CD14-positive monocyte (primary cell): ENCODE data around the gene COL21A1. TPM values are rescaled to one million over a fixed set of nuclear protein-coding genes. Genes with fewer than 3 reads are reported as not detected.
A peak's percentile ranks its signal among the peaks of the same experiment; 100 is the strongest.

Experiments
- DNase-seq, 3 donors: peaks; one replicate each; pipeline ENCODE4 v3.0.0-alpha.2; 2011 to 2022
- H2AFZ ChIP-seq: 2 replicates; pipeline ENCODE4 v1.6.0; 2012; ENCODE audit warnings: mild to moderate bottlenecking, low read depth, low read length, inconsistent platforms; ENCODE audit not compliant: insufficient read depth, poor library complexity, severe bottlenecking
- H3K27ac ChIP-seq, 2 donors: 1 replicate in 1 of 2; 2 replicates in 1 of 2; pipeline ENCODE4 v1.5.1; 2012 to 2013; ENCODE audit warnings: low read length in 2 of 2, control low read depth in 1 of 2, inconsistent platforms in 1 of 2, low read depth in 1 of 2, mild to moderate bottlenecking in 1 of 2
- H3K27me3 ChIP-seq, 2 donors: one replicate each; pipeline versions ENCODE4 v1.6.0 to v1.6.1; 2011 to 2013; ENCODE audit warnings: low read length in 2 of 2; ENCODE audit not compliant: control insufficient read depth in 2 of 2, insufficient read depth in 2 of 2
- H3K36me3 ChIP-seq, 2 donors: replicated peaks in 1 of 2; 1 replicate in 1 of 2; 2 replicates in 1 of 2; pipeline versions ENCODE4 v1.5.1 to v1.6.1; 2012 to 2013; ENCODE audit warnings: low read length in 2 of 2, control low read depth in 1 of 2, inconsistent platforms in 1 of 2, mild to moderate bottlenecking in 1 of 2; ENCODE audit not compliant: insufficient read depth in 2 of 2, control insufficient read depth in 1 of 2
- H3K4me1 ChIP-seq, 2 donors: 1 replicate in 1 of 2; 2 replicates in 1 of 2; pipeline versions ENCODE4 v1.5.1 to v1.6.1; 2012 to 2013; ENCODE audit warnings: low read length in 2 of 2, control low read depth in 1 of 2, inconsistent platforms in 1 of 2, mild to moderate bottlenecking in 1 of 2, moderate library complexity in 1 of 2; ENCODE audit not compliant: insufficient read depth in 2 of 2, control insufficient read depth in 1 of 2
- H3K4me2 ChIP-seq: replicated peaks from 2 replicates; pipeline ENCODE3; 2012; ENCODE audit warnings: low read length, moderate library complexity, mild to moderate bottlenecking; ENCODE audit not compliant: poor library complexity, severe bottlenecking; ENCODE audit errors: extremely low read depth
- H3K4me3 ChIP-seq, 3 experiments: fragments of 200-600 bp in 1 of 3; sonication (generic) in 1 of 3; replicated peaks in 1 of 3; 1 replicate in 2 of 3; 2 replicates in 1 of 3; pipeline ENCODE4 v1.5.1; 2011 to 2013; ENCODE audit warnings: low read length in 3 of 3, mild to moderate bottlenecking in 3 of 3, control low read depth in 2 of 3, low read depth in 2 of 3, inconsistent platforms in 1 of 3, moderate library complexity in 1 of 3
- H3K79me2 ChIP-seq: 2 replicates; pipeline ENCODE4 v1.6.0; 2012; ENCODE audit warnings: mild to moderate bottlenecking, control low read depth, inconsistent platforms, low read length, moderate library complexity; ENCODE audit not compliant: insufficient read depth
- H3K9ac ChIP-seq: 2 replicates; pipeline ENCODE4 v1.6.0; 2017; ENCODE audit warnings: low read length, mild to moderate bottlenecking; ENCODE audit not compliant: insufficient read depth, poor library complexity, severe bottlenecking
- H3K9me3 ChIP-seq, 2 donors: replicated peaks in 1 of 2; 1 replicate in 1 of 2; 2 replicates in 1 of 2; pipeline versions ENCODE4 v1.5.1 to v1.6.1; 2012 to 2013; ENCODE audit warnings: low read length in 2 of 2, control low read depth in 1 of 2; ENCODE audit not compliant: control insufficient read depth in 1 of 2, insufficient read depth in 1 of 2
- H4K20me1 ChIP-seq: 2 replicates; pipeline ENCODE4 v1.6.0; 2012; ENCODE audit warnings: mild to moderate bottlenecking, low read length, control low read depth, moderate library complexity; ENCODE audit not compliant: insufficient read depth
- H3K27ac Mint-ChIP-seq, 7 donors: one replicate each; pipeline ENCODE4 v1.8.0; 2020; ENCODE audit warnings: mild to moderate bottlenecking in 7 of 7, mixed read lengths in 7 of 7, moderate library complexity in 6 of 7, inconsistent platforms in 2 of 7
- H3K27me3 Mint-ChIP-seq, 3 donors: one replicate each; pipeline ENCODE4 v1.8.0; 2021 to 2022; ENCODE audit warnings: low read depth in 3 of 3, mild to moderate bottlenecking in 3 of 3, mixed read lengths in 3 of 3, moderate library complexity in 3 of 3, inconsistent platforms in 1 of 3
- H3K36me3 Mint-ChIP-seq, 2 donors: one replicate each; pipeline ENCODE4 v1.8.0; 2020; ENCODE audit warnings: mixed read lengths in 2 of 2, inconsistent platforms in 1 of 2, mild to moderate bottlenecking in 1 of 2
- H3K4me1 Mint-ChIP-seq: one replicate; pipeline ENCODE4 v1.8.0; 2020; ENCODE audit warnings: mild to moderate bottlenecking, mixed read lengths
- H3K4me3 Mint-ChIP-seq, 2 donors: one replicate each; pipeline ENCODE4 v1.8.0; 2020; ENCODE audit warnings: mild to moderate bottlenecking in 2 of 2, mixed read lengths in 2 of 2, moderate library complexity in 1 of 2
- H3K9me3 Mint-ChIP-seq, 7 donors: one replicate each; pipeline ENCODE4 v1.8.0; 2020 to 2022; ENCODE audit warnings: mixed read lengths in 7 of 7, mild to moderate bottlenecking in 6 of 7, moderate library complexity in 6 of 7, inconsistent platforms in 2 of 7
- CTCF ChIP-seq: fragments of 200-600 bp; IDR thresholded peaks from one replicate; pipeline ENCODE4 v1.8.0; 2022; ENCODE audit warnings: antibody characterized with exemption, mild to moderate bottlenecking
- WGBS: methylation state at CpG from one replicate; pipeline ENCODE4 v1.1.5; 2013; ENCODE audit warnings: missing lambda C conversion rate; ENCODE audit not compliant: insufficient coverage; 5-methylcytosine and 5-hydroxymethylcytosine counted together
- intact Hi-C, 2 donors: fragments of 100-400 bp; cut with micrococcal nuclease; formaldehyde crosslinking; loops; one replicate each; pipeline versions ENCODE4 v1.15.0 to v1.15.1; 2023
- polyA plus RNA-seq, 3 donors: library from polyadenylated mRNA; depleted of rRNA in 1 of 3; unstranded in 2 of 3; stranded (reverse) in 1 of 3; fragments of 300-500 nt in 2 of 3; fragments of >200 nt in 1 of 3; fragmentation: Illumina TruSeq in 2 of 3; gene quantifications; 1 replicate in 2 of 3; 2 replicates in 1 of 3; pipeline ENCODE4 v1.2.3, GENCODE V29; 2012 to 2021

Gene COL21A1
- polyA plus RNA-seq, 3 donors = 0.03 TPM; not detected in 2

- intact Hi-C loops = no loop called here
These were observed 199.3 kb downstream of the COL21A1 start for GRCh38 chr6:56047931-56048540.

DNA sequence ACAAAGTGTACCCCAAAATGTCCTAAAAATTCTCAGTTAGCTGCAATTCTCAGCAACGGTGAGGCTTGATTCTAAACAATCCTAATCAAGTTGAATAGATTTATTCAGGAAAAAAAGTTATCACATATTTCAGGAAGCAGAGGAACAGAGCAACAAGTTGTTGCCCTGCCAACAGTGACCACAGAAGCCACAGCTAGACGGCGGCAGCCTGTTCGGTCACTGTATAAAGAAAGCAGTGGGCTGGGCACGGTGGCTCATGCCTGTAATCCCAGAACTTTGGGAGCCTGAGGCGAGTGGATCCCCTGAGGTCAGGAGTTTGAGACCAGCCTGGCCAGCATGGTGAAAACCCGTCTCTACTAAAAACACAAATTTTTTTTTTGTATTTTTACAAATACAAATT, 200.8 kb downstream of the COL21A1 start:
- no peaks in the 10 kb centered on the region for H4K20me1 ChIP-seq
- peaks cover 0 to 3% (median 0%) of the 10 kb centered on the region in 7 donors for H3K9me3 Mint-ChIP-seq
- H3K4me3 ChIP-seq = peak overlapping the region in 1 of 3 experiments; percentile 52
- peaks cover 21% of the 10 kb centered on the region for H3K4me1 Mint-ChIP-seq
- H3K27me3 ChIP-seq = peaks cover 3 to 9% of the 10 kb centered on the region in 2 donors
- intact Hi-C loops = no loop called here
- H3K79me2 ChIP-seq = no peaks in the 10 kb centered on the region
- H3K36me3 Mint-ChIP-seq = no peaks in the 10 kb centered on the region
- peaks cover 23 to 30% of the 10 kb centered on the region in 2 donors for H3K4me1 ChIP-seq
- H3K27ac Mint-ChIP-seq = peak overlapping the region in 5 of 7 donors; percentile 63 to 89 (median 76)
- WGBS = 0% methylated on average over 4 of the region's 7 CpGs
- H3K27ac ChIP-seq = no peak overlapping the region
- H3K36me3 ChIP-seq = no peaks in the 10 kb centered on the region
- peak overlapping the region; percentile 47 for H3K4me2 ChIP-seq
- no peak for TF ChIP-seq CTCF
- H2AFZ ChIP-seq = no peak overlapping the region
- no peak overlapping the region for H3K9ac ChIP-seq
- no peaks in the 10 kb centered on the region for H3K9me3 ChIP-seq
- H3K27me3 Mint-ChIP-seq = peaks cover 3 to 9% (median 8%) of the 10 kb centered on the region in 3 donors
- H3K4me3 Mint-ChIP-seq = peak overlapping the region; percentile 61 to 62
- DNase-seq = peak; percentile 59 to 82 (median 60)

More at GRCh38 chr6:56047931-56048540, 199.3 kb downstream of the COL21A1 start:
- H3K27me3 Mint-ChIP-seq = peaks cover 3 to 8% (median 6%) of the 10 kb centered on the region in 3 donors
- H3K9ac ChIP-seq = no peak overlapping the region
- no peaks in the 10 kb centered on the region for H3K9me3 ChIP-seq
- H3K79me2 ChIP-seq = no peaks in the 10 kb centered on the region
- H3K27me3 ChIP-seq = peaks cover 3 to 9% of the 10 kb centered on the region in 2 donors
- H3K4me2 ChIP-seq = no peak overlapping the region
- no peak for DNase-seq
- H3K4me1 ChIP-seq = peaks cover 27 to 34% of the 10 kb centered on the region in 2 donors
- no peak overlapping the region for H3K4me3 Mint-ChIP-seq
- H3K9me3 Mint-ChIP-seq = peaks cover 0 to 1% (median 0%) of the 10 kb centered on the region in 7 donors
- 83% methylated on average over 1 of the region's 2 CpGs for WGBS
- no peak overlapping the region for H3K27ac ChIP-seq
- no peak overlapping the region for H3K4me3 ChIP-seq
- H3K36me3 Mint-ChIP-seq = no peaks in the 10 kb centered on the region
- H3K27ac Mint-ChIP-seq = no peak overlapping the region
- H4K20me1 ChIP-seq = no peaks in the 10 kb centered on the region
- H3K4me1 Mint-ChIP-seq = peaks cover 25% of the 10 kb centered on the region
- TF ChIP-seq CTCF = no peak
- no peak overlapping the region for H2AFZ ChIP-seq
- no peaks in the 10 kb centered on the region for H3K36me3 ChIP-seq
